ENCODE measurements around the gene WDHD1. TPM values are rescaled to one million over a fixed set of nuclear protein-coding genes. Genes with fewer than 3 reads are reported as not detected.
"Not testable (repeated sequence)": the region's sequence is repeated elsewhere in the genome, so short reads cannot be mapped to it uniquely, and the experiment has no call there.

WDHD1 gene
- total RNA-seq, 2 experiments from 2014 or later, result 45.9 to 46.6 TPM

GRCh38 chr14:54952803-54953202, 74.1 kb downstream of the WDHD1 start:
- H3K27ac Mint-ChIP-seq; H3K4me1 Mint-ChIP-seq (ENCODE audit: low read depth); H3K9me3 Mint-ChIP-seq (ENCODE audit: insufficient read depth); POLR2A ChIA-PET; H3K27me3 Mint-ChIP-seq (ENCODE audit: low read depth); H3K4me3 Mint-ChIP-seq; ATAC-seq; CTCF ChIA-PET; DNase-seq: not testable (repeated sequence)
- H3K36me3 Mint-ChIP-seq (ENCODE audit: low read depth), result peaks cover 69% of the 10 kb centered on the region

DNA sequence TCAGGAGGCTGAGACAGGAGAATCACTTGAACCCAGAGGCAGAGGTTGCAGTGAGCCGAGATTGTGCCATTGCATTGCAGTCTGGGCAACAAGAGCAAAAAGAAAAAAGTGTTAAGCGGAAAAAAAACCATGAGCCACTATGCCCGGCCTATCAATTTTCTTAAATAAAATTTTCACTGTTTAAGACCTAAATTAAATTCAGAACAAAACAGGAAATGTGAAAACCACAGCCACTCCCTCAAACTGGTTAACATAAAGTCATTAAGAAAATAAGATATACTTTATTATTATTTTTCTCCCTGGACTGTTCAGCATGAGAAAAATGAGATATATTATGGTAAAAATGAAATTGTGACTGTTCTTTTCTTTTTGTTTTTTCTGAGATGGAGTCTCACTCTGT, 79.7 kb downstream of the WDHD1 start:
- Mint-ChIP-seq H3K9me3 (ENCODE audit: insufficient read depth) (no peaks in the 10 kb centered on the region), H3K27ac (peak overlapping the region; percentile 68), H3K4me3 (no peak overlapping the region), H3K4me1 (ENCODE audit: low read depth) (peaks cover 8% of the 10 kb centered on the region), H3K27me3 (ENCODE audit: low read depth) (no peaks in the 10 kb centered on the region), H3K36me3 (ENCODE audit: low read depth) (peaks cover 61% of the 10 kb centered on the region)
- DNase-seq (no peak), ATAC-seq (no peak)
- POLR2A ChIA-PET, result no interaction called here
- CTCF ChIA-PET, result no interaction called here

DNA sequence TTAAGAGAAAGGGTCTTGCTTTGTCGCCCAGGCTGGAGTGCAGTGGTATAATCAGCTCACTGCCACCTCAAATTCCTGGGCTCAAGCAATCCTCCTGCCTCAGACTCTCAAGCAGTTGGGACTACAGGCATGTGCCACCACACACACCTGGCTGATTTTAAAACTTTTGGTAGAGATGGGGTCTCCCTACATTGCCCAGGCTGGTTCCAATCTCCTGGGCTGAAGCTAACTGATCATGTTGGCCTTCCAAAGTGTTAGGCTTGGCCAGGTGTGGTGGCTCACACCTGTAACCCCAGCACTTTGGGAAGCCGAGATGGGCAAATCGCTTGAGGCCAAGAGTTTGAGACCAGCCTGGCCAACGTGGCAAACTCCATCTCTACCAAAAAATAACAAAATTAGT, 80.4 kb downstream of the WDHD1 start:
- peaks cover 55% of the 10 kb centered on the region for H3K36me3 Mint-ChIP-seq (ENCODE audit: low read depth)
- no peak overlapping the region for H3K4me3 Mint-ChIP-seq
- no peaks in the 10 kb centered on the region for H3K9me3 Mint-ChIP-seq (ENCODE audit: insufficient read depth)
- H3K27ac Mint-ChIP-seq, result no peak overlapping the region
- POLR2A ChIA-PET, result no interaction called here
- CTCF ChIA-PET, result no interaction called here
- H3K4me1 Mint-ChIP-seq (ENCODE audit: low read depth), result peaks cover 8% of the 10 kb centered on the region
- no peaks in the 10 kb centered on the region for H3K27me3 Mint-ChIP-seq (ENCODE audit: low read depth)
- DNase-seq (no peak), ATAC-seq (no peak)

GRCh38 chr14:54944737-54945391, 82.0 kb downstream of the WDHD1 start:
- Mint-ChIP-seq H3K4me1 (ENCODE audit: low read depth) (peaks cover 8% of the 10 kb centered on the region), H3K27ac (no peak overlapping the region), H3K9me3 (ENCODE audit: insufficient read depth) (no peaks in the 10 kb centered on the region), H3K36me3 (ENCODE audit: low read depth) (peaks cover 55% of the 10 kb centered on the region), H3K27me3 (ENCODE audit: low read depth) (no peaks in the 10 kb centered on the region), H3K4me3 (no peak overlapping the region)
- no peak for ATAC-seq
- ChIA-PET CTCF (no interaction called here), POLR2A (no interaction called here)
- no peak for DNase-seq

DNA sequence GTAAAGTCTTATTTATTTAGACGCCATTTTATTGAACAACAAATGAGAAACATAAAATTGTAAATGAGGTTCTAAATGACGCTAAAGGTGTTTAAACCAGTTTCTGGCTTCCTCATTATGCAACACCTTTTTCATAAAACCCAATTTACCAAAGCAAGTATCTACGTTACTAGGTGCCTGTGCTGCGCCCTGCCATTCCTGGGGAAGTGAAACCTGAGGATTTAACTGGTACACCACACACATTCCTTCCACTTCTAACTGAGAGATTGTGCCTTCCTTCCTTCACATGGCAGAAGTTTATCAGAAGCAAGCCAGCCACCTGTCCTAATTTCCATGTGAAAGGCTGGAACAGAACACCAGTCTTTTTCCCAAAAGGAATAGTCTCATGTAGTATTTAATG, 84.0 kb downstream of the WDHD1 start:
- peaks cover 42% of the 10 kb centered on the region for H3K36me3 Mint-ChIP-seq (ENCODE audit: low read depth)
- ChIA-PET POLR2A (no interaction called here), CTCF (no interaction called here)
- DNase-seq (no peak), ATAC-seq (no peak)
- no peaks in the 10 kb centered on the region for H3K9me3 Mint-ChIP-seq (ENCODE audit: insufficient read depth)
- no peak overlapping the region for H3K4me3 Mint-ChIP-seq
- H3K27me3 Mint-ChIP-seq (ENCODE audit: low read depth), result no peaks in the 10 kb centered on the region
- no peak overlapping the region for H3K27ac Mint-ChIP-seq
- peaks cover 5% of the 10 kb centered on the region for H3K4me1 Mint-ChIP-seq (ENCODE audit: low read depth)

GRCh38 chr14:54936816-54937215, 90.1 kb downstream of the WDHD1 start:
- no peak for DNase-seq
- peaks cover 21% of the 10 kb centered on the region for H3K36me3 Mint-ChIP-seq (ENCODE audit: low read depth)
- ChIA-PET POLR2A (no interaction called here), CTCF (interaction anchor here (1.2 kb wide), 1 partner anchor 114 kb away, joined by 3 read pairs; no protein-coding TSS in a partner anchor)
- peaks cover 3% of the 10 kb centered on the region for H3K4me1 Mint-ChIP-seq (ENCODE audit: low read depth)
- ATAC-seq, result no peak
- H3K9me3 Mint-ChIP-seq (ENCODE audit: insufficient read depth), result no peaks in the 10 kb centered on the region
- no peak overlapping the region for H3K4me3 Mint-ChIP-seq
- no peaks in the 10 kb centered on the region for H3K27me3 Mint-ChIP-seq (ENCODE audit: low read depth)
- no peak overlapping the region for H3K27ac Mint-ChIP-seq

GRCh38 chr14:54935958-54936357, 90.9 kb downstream of the WDHD1 start:
- Mint-ChIP-seq H3K27ac (no peak overlapping the region), H3K4me1 (ENCODE audit: low read depth) (peaks cover 7% of the 10 kb centered on the region), H3K36me3 (ENCODE audit: low read depth) (peaks cover 18% of the 10 kb centered on the region), H3K27me3 (ENCODE audit: low read depth) (no peaks in the 10 kb centered on the region), H3K4me3 (no peak overlapping the region), H3K9me3 (ENCODE audit: insufficient read depth) (no peaks in the 10 kb centered on the region)
- ChIA-PET POLR2A (no interaction called here), CTCF (no interaction called here)
- no peak for DNase-seq
- no peak for ATAC-seq

GRCh38 chr14:54935100-54935499, 91.8 kb downstream of the WDHD1 start:
- Mint-ChIP-seq H3K4me3 (no peak overlapping the region), H3K27me3 (ENCODE audit: low read depth) (no peaks in the 10 kb centered on the region), H3K27ac (no peak overlapping the region), H3K36me3 (ENCODE audit: low read depth) (peaks cover 12% of the 10 kb centered on the region), H3K4me1 (ENCODE audit: low read depth) (peaks cover 8% of the 10 kb centered on the region), H3K9me3 (ENCODE audit: insufficient read depth) (no peaks in the 10 kb centered on the region)
- ATAC-seq (no peak), DNase-seq (no peak)
- POLR2A ChIA-PET, result interaction anchor here (1.0 kb wide), 1 partner anchor 21 kb away, joined by 3 read pairs; no protein-coding TSS in a partner anchor
- CTCF ChIA-PET, result no interaction called here

GRCh38 chr14:54933006-54933405, 93.9 kb downstream of the WDHD1 start:
- H3K4me3 Mint-ChIP-seq, result no peak overlapping the region
- ATAC-seq (no peak), DNase-seq (no peak)
- ChIA-PET CTCF (interaction anchor here (1.3 kb wide), 1 partner anchor 119 kb away, joined by 3 read pairs; the partner anchor contains the start of gene MAPK1IP1L), POLR2A (no interaction called here)
- no peak overlapping the region for H3K27ac Mint-ChIP-seq
- H3K4me1 Mint-ChIP-seq (ENCODE audit: low read depth), result peaks cover 8% of the 10 kb centered on the region
- H3K36me3 Mint-ChIP-seq (ENCODE audit: low read depth), result peaks cover 6% of the 10 kb centered on the region
- H3K27me3 Mint-ChIP-seq (ENCODE audit: low read depth), result no peaks in the 10 kb centered on the region
- no peaks in the 10 kb centered on the region for H3K9me3 Mint-ChIP-seq (ENCODE audit: insufficient read depth)

GRCh38 chr14:54931598-54932340, 95.1 kb downstream of the WDHD1 start:
- no peak for ATAC-seq
- peaks cover 8% of the 10 kb centered on the region for H3K4me1 Mint-ChIP-seq (ENCODE audit: low read depth)
- POLR2A ChIA-PET, result interaction anchor here (0.5 kb wide), 1 partner anchor 471 kb away, joined by 3 read pairs; no protein-coding TSS in a partner anchor

DNA sequence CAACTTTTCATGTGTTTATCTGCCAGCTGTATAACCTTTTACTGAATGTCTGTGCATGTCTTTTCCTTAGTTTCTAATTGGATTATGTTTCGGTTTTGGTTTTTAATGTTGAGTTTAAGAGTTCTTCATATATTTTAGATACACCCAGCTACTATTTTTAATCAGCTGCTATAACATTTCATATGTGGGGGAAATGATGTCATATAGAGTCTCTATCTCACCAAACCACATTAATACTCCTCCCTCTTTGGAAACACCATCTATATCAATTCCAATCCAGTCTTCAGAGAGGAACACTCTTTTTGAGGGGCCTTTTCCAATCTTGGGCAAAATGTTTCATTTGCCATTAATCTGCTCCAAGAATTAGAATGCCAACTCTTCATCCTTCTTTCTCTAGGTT, 95.8 kb downstream of the WDHD1 start:
- Mint-ChIP-seq H3K4me3 (no peak overlapping the region), H3K4me1 (ENCODE audit: low read depth) (peaks cover 8% of the 10 kb centered on the region), H3K9me3 (ENCODE audit: insufficient read depth) (no peaks in the 10 kb centered on the region), H3K36me3 (ENCODE audit: low read depth) (peaks cover 2% of the 10 kb centered on the region), H3K27me3 (ENCODE audit: low read depth) (no peaks in the 10 kb centered on the region), H3K27ac (no peak overlapping the region)
- DNase-seq (no peak), ATAC-seq (no peak)
- CTCF ChIA-PET, result no interaction called here
- POLR2A ChIA-PET, result interaction anchor here (0.5 kb wide), 1 partner anchor 471 kb away, joined by 3 read pairs; no protein-coding TSS in a partner anchor

More at GRCh38 chr14:54931598-54932340, 95.1 kb downstream of the WDHD1 start:
- no peaks in the 10 kb centered on the region for H3K27me3 Mint-ChIP-seq (ENCODE audit: low read depth)
- peaks cover 6% of the 10 kb centered on the region for H3K36me3 Mint-ChIP-seq (ENCODE audit: low read depth)
- CTCF ChIA-PET, result no interaction called here
- H3K9me3 Mint-ChIP-seq (ENCODE audit: insufficient read depth), result no peaks in the 10 kb centered on the region
- H3K4me3 Mint-ChIP-seq, result no peak overlapping the region
- H3K27ac Mint-ChIP-seq, result no peak overlapping the region
- no peak for DNase-seq

DNA sequence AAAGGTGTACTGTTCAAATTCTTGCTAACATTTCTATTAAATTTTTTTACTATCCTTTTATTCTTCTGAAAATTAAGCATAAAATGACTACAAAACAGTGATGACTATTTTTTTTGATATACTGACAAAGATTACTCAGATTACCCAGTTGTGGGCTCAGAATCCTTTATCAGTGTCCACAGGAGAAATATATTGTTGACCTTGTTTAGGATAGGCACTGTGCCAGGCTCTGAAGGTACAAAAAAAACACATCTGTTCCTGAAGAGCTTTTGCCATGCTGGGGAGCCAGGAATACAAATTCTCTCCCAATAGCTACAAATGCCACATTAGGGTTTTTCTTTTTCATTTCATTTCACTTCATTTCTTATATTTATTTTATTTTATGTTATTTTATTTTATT, 97.3 kb downstream of the WDHD1 start:
- Mint-ChIP-seq H3K9me3 (ENCODE audit: insufficient read depth) (no peaks in the 10 kb centered on the region), H3K27ac (no peak overlapping the region), H3K36me3 (ENCODE audit: low read depth) (peaks cover 2% of the 10 kb centered on the region), H3K4me3 (no peak overlapping the region), H3K4me1 (ENCODE audit: low read depth) (peaks cover 8% of the 10 kb centered on the region), H3K27me3 (ENCODE audit: low read depth) (no peaks in the 10 kb centered on the region)
- CTCF ChIA-PET, result no interaction called here
- no peak for DNase-seq
- ATAC-seq, result no peak
- POLR2A ChIA-PET, result no interaction called here

All from activated CD8-positive, alpha-beta T cell treated with anti-CD3 and anti-CD28 coated beads, Interleukin-2, amount 10 ng/mL, durations not matched to agents 7 days and 5 days (primary cell).